K562 (cell line): Measurements from ENCODE around the gene PGF. TPM values are rescaled to one million over a fixed set of nuclear protein-coding genes. Genes with fewer than 3 reads are reported as not detected.

Source experiments
- AFF4 ChIP-seq: sonication (generic); formaldehyde crosslinking; IDR thresholded peaks from 2 replicates; pipeline ENCODE4 v1.8.0; 2023; ENCODE audit warnings: mild to moderate bottlenecking, missing genetic modification reagents
- BCL6 ChIP-seq: fragments of 250-450 bp; sonication (Bioruptor Pico); IDR thresholded peaks from 2 replicates; pipeline ENCODE4 v1.4.0; 2020
- CBX5 ChIP-seq: IDR thresholded peaks from 2 replicates; pipeline ENCODE4 v1.6.1; 2014; ENCODE audit warnings: low read depth, borderline replicate concordance
- CCNT2 ChIP-seq: IDR thresholded peaks from 2 replicates; pipeline ENCODE4 v1.6.1; 2011; ENCODE audit warnings: borderline replicate concordance, low read depth, mild to moderate bottlenecking, moderate library complexity, mixed read lengths, low read length; ENCODE audit not compliant: insufficient read length; ENCODE audit errors: extremely low read depth
- CHD4 ChIP-seq: fragments of 200-600 bp; sonication (generic); IDR thresholded peaks from 3 replicates; pipeline ENCODE4 v1.6.1; 2012; ENCODE audit warnings: low read depth, mild to moderate bottlenecking, mixed read lengths, low read length, inconsistent platforms; ENCODE audit not compliant: insufficient read depth, insufficient replicate concordance, poor library complexity, severe bottlenecking
- CXXC5 ChIP-seq: fragments of 250-450 bp; sonication (Bioruptor Pico); IDR thresholded peaks from 2 replicates; pipeline ENCODE4 v1.8.0; 2022; ENCODE audit warnings: inconsistent platforms, mild to moderate bottlenecking, moderate library complexity
- DPF2 ChIP-seq: fragments of 450-650 bp; IDR thresholded peaks from 2 replicates; pipeline ENCODE4 v1.6.1; 2016
- GABPA ChIP-seq: fragments of 200-800 bp; sonication (Bioruptor generic); conservative IDR thresholded peaks from 2 replicates; pipeline ENCODE4 v1.6.1; 2016; ENCODE audit warnings: low read depth, missing genetic modification characterization, missing compliant biosample characterization
- GTF2E2 ChIP-seq: fragments of 200-800 bp; sonication (Bioruptor generic); IDR thresholded peaks from 2 replicates; pipeline ENCODE4 v1.6.1; 2016; ENCODE audit warnings: missing genetic modification characterization, missing compliant biosample characterization
- HDGF ChIP-seq: fragments of 450-650 bp; IDR thresholded peaks from 2 replicates; pipeline ENCODE4 v1.6.1; 2016
- HNRNPUL1 ChIP-seq: fragments of 200-400 bp; formaldehyde crosslinking; IDR thresholded peaks from 2 replicates; pipeline ENCODE4 v1.6.1; 2017; ENCODE audit warnings: low read length
- KDM4B ChIP-seq, 2 experiments: fragments of 450-650 bp in 1 of 2; sonication (generic) in 1 of 2; IDR thresholded peaks; 2 replicates each; pipeline ENCODE4 v1.6.1; 2016 to 2017; ENCODE audit warnings: borderline replicate concordance in 2 of 2, antibody characterized with exemption in 1 of 2, low read depth in 1 of 2, mild to moderate bottlenecking in 1 of 2
- MED1 ChIP-seq: sonication (generic); formaldehyde crosslinking; IDR thresholded peaks from 2 replicates; pipeline ENCODE4 v1.8.1; 2023; ENCODE audit warnings: missing genetic modification reagents, borderline replicate concordance
- PHF21A ChIP-seq: fragments of 450-650 bp; IDR thresholded peaks from 2 replicates; pipeline ENCODE4 v1.6.1; 2017; ENCODE audit warnings: low read depth, borderline replicate concordance
- PKNOX1 ChIP-seq: fragments of 450-650 bp; IDR thresholded peaks from 2 replicates; pipeline ENCODE4 v1.6.1; 2016
- POLR2H ChIP-seq: IDR thresholded peaks from 2 replicates; pipeline ENCODE4 v1.6.1; 2016; ENCODE audit warnings: missing genetic modification characterization, low read depth, mild to moderate bottlenecking, control low read depth, missing compliant biosample characterization, moderate library complexity
- POLR3G ChIP-seq: IDR thresholded peaks from 2 replicates; pipeline ENCODE4 v1.6.1; 2011; ENCODE audit not compliant: insufficient read length, insufficient replicate concordance; ENCODE audit errors: extremely low read depth
- TAL1 ChIP-seq: fragments of 450-650 bp; IDR thresholded peaks from 2 replicates; pipeline ENCODE4 v1.6.1; 2016; ENCODE audit warnings: mild to moderate bottlenecking
- TCF7L2 ChIP-seq: fragments of 150-350 bp; IDR thresholded peaks from 2 replicates; pipeline ENCODE4 v1.6.1; 2016; ENCODE audit warnings: low read depth, mild to moderate bottlenecking, low read length, moderate library complexity
- ZBTB2 ChIP-seq: fragments of 450-650 bp; IDR thresholded peaks from 2 replicates; pipeline ENCODE4 v1.6.1; 2016; ENCODE audit warnings: antibody characterized with exemption
- ZFP1 ChIP-seq: fragments of 450-650 bp; formaldehyde crosslinking; IDR thresholded peaks from 2 replicates; pipeline ENCODE4 v1.4.0; 2020; ENCODE audit warnings: mild to moderate bottlenecking, mixed read lengths
- ZNF431 ChIP-seq: sonication (generic); formaldehyde crosslinking; IDR thresholded peaks from 2 replicates; pipeline ENCODE4 v1.8.0; 2022; ENCODE audit warnings: mild to moderate bottlenecking, missing genetic modification reagents
- ZNF561 ChIP-seq: fragments of 450-650 bp; formaldehyde crosslinking; conservative IDR thresholded peaks from 2 replicates; pipeline ENCODE4 v1.4.0; 2020; ENCODE audit warnings: mild to moderate bottlenecking, moderate library complexity
- polyA plus RNA-seq, 8 experiments: library from polyadenylated mRNA; depleted of rRNA in 4 of 8; stranded (reverse) in 5 of 8; unstranded in 3 of 8; fragments of >200 nt; fragmentation: Nextera tagmentation in 2 of 8; fragmentation: Illumina TruSeq in 1 of 8; extraction: Ambion mirVana in 2 of 8; extraction: Trizol in 1 of 8; gene quantifications; 2 replicates each; pipeline versions ENCODE4 v1.2.1 to v1.2.3, GENCODE V29; 2011 to 2014; ENCODE audit warnings: inconsistent platforms in 1 of 8, missing spikeins in 1 of 8
- total RNA-seq, 7 experiments: library from RNA; depleted of rRNA in 6 of 7; stranded (reverse); fragments of >200 nt in 6 of 7; fragmentation: Illumina TruSeq in 2 of 7; extraction: Trizol in 2 of 7; gene quantifications; 2 replicates each; pipeline versions ENCODE4 v1.2.1 to v1.2.3, GENCODE V29; 2011 to 2021; ENCODE audit warnings: low replicate concordance in 1 of 7

The PGF gene
- total and polyA plus RNA-seq, 9 of the 15 experiments (the other 6 are each of a cell fraction or from before 2014, with no cell fraction given), result 0.04 to 0.44 (median 0.18) TPM

GRCh38 chr14:75002392-75003249 is 47.2 kb upstream of the PGF start, which contains the start of gene EIF2B2 (continued):
- TF ChIP-seq AFF4 (CRISPR knock-in tag) (no peak), ZNF561 (CRISPR knock-in tag) (no peak), HDGF (no peak), GTF2E2 (tag) (no peak), PKNOX1 (peak; percentile 97), ZNF431 (CRISPR knock-in tag) (no peak), CCNT2 (no peak), CXXC5 (CRISPR knock-in tag) (peak; percentile 65), PHF21A (no peak), ZFP1 (no peak), KDM4B (IDR thresholded peaks at IDR 0.05; ENCODE audit: borderline replicate concordance in 2 of 2, low read depth in 1 of 2) (peak in 1 of 2 experiments; percentile 85; a peak in 1 of 4 replicates), ZBTB2 (no peak), DPF2 (no peak), GABPA (tag) (peak; percentile 97), HNRNPUL1 (no peak), BCL6 (CRISPR knock-in tag) (no peak), POLR2H (no peak), TAL1 (no peak), POLR3G (no peak), TCF7L2 (no peak), MED1 (CRISPR knock-in tag) (no peak), CHD4 (no peak), CBX5 (no peak)
